Caco-2 (cell line): Measurements from ENCODE around the gene GPR68. TPM values are rescaled to one million over a fixed set of nuclear protein-coding genes. Genes with fewer than 3 reads are reported as not detected.
"Not testable (repeated sequence)": the region's sequence is repeated elsewhere in the genome, so short reads cannot be mapped to it uniquely, and the experiment has no call there.

Experiments
- BruUV-seq: library from RNA; stranded (reverse); fragments of 400-500 nt; replicated peaks from 2 replicates; lab custom pipeline; 2021; lab: Mats Ljungman, UMichigan
- CTCF ChIA-PET: fragments of 300-600 bp; sonication (Branson Sonifier 250); formaldehyde crosslinking; loops from one replicate; lab custom pipeline; 2022; ENCODE audit warnings: antibody characterized with exemption; lab: Charles Lee
- POLR2A ChIA-PET: fragments of 300-600 bp; sonication (Branson Sonifier 250); formaldehyde crosslinking; loops from one replicate; lab custom pipeline; 2022; ENCODE audit warnings: antibody characterized with exemption; lab: Charles Lee
- DNase-seq, 2 experiments: peaks; one replicate each; pipeline versions ENCODE4 v3.0.0 to v3.0.0-alpha.2; 2020 to 2022
- H3K27me3 ChIP-seq: replicated peaks from 2 replicates; pipeline ENCODE4 v1.6.0; 2011; ENCODE audit warnings: low read length; ENCODE audit not compliant: control insufficient read depth, insufficient read depth
- H3K36me3 ChIP-seq: 2 replicates; pipeline ENCODE4 v1.5.1; 2011; ENCODE audit warnings: low read length; ENCODE audit not compliant: control insufficient read depth, insufficient read depth
- H3K4me1 ChIP-seq: fragments of 250-450 bp; sonication (Bioruptor Pico); 2 replicates; pipeline ENCODE4 v1.5.1; 2020; ENCODE audit warnings: mild to moderate bottlenecking
- H3K4me3 ChIP-seq: 2 replicates; pipeline ENCODE4 v1.5.1; 2011; ENCODE audit warnings: low read depth, mild to moderate bottlenecking, control low read depth, low read length
- H3K9me3 ChIP-seq: fragments of 250-450 bp; sonication (Bioruptor Pico); 2 replicates; pipeline ENCODE4 v1.5.1; 2020; ENCODE audit warnings: mild to moderate bottlenecking, moderate library complexity
- H3K27ac Mint-ChIP-seq: one replicate; pipeline ENCODE4 v1.8.0; 2022; ENCODE audit warnings: mixed read lengths; ENCODE audit not compliant: unreplicated experiment
- H3K27me3 Mint-ChIP-seq: one replicate; pipeline ENCODE4 v1.8.0; 2022; ENCODE audit warnings: mixed read lengths; ENCODE audit not compliant: insufficient read depth, unreplicated experiment
- H3K36me3 Mint-ChIP-seq: one replicate; pipeline ENCODE4 v1.8.0; 2022; ENCODE audit warnings: mild to moderate bottlenecking, mixed read lengths; ENCODE audit not compliant: insufficient read depth, unreplicated experiment
- H3K4me1 Mint-ChIP-seq: one replicate; pipeline ENCODE4 v1.8.0; 2022; ENCODE audit warnings: low read depth, mixed read lengths; ENCODE audit not compliant: unreplicated experiment
- H3K4me3 Mint-ChIP-seq: one replicate; pipeline ENCODE4 v1.8.0; 2022; ENCODE audit warnings: mild to moderate bottlenecking, moderate library complexity, mixed read lengths; ENCODE audit not compliant: unreplicated experiment
- H3K9me3 Mint-ChIP-seq: one replicate; pipeline ENCODE4 v1.8.0; 2022; ENCODE audit warnings: mixed read lengths; ENCODE audit not compliant: unreplicated experiment
- intact Hi-C: fragments of 100-400 bp; cut with micrococcal nuclease; formaldehyde crosslinking; loops from one replicate; pipeline ENCODE4 v1.10.0; 2022; ENCODE audit not compliant: unreplicated experiment
- total RNA-seq: library from RNA; stranded (reverse); gene quantifications from 2 replicates; pipeline ENCODE4 v1.2.3, GENCODE V29; 2022
- TF ChIP-seq, protein P1 (sequence below), 2 experiments: fragments of 200-600 bp in 1 of 2; IDR thresholded peaks; 1 replicate in 1 of 2; 2 replicates in 1 of 2; pipeline versions ENCODE4 v1.5.1 to v1.8.0; 2011 to 2022; ENCODE audit warnings: antibody characterized with exemption in 1 of 2, control low read depth in 1 of 2, inconsistent platforms in 1 of 2, low read depth in 1 of 2, low read length in 1 of 2, mild to moderate bottlenecking in 1 of 2, moderate library complexity in 1 of 2; ENCODE audit not compliant: insufficient read depth in 1 of 2, severe bottlenecking in 1 of 2, unreplicated experiment in 1 of 2

Gene GPR68
- total RNA-seq, 1 experiment from 2014 or later: 0.14 TPM

- no peaks in the 10 kb centered on the region for H3K9me3 Mint-ChIP-seq
- CTCF ChIA-PET: no interaction called here
- POLR2A ChIA-PET: no interaction called here
These were observed 16.1 kb downstream of the GPR68 start for GRCh38 chr14:91228112-91229004.

GRCh38 chr14:91227183-91227628 lies 17.3 kb downstream of the GPR68 start:
- Histone ChIP-seq H3K36me3 (no peaks in the 10 kb centered on the region), H3K4me1 (no peaks in the 10 kb centered on the region), H3K9me3 (0 out of 2 replicates have a peak, but pooled peaks cover 6% of the 10 kb centered on the region), H3K4me3 (no peak overlapping the region), H3K27me3 (no peaks in the 10 kb centered on the region)
- H3K9me3 Mint-ChIP-seq: no peaks in the 10 kb centered on the region
- CTCF ChIA-PET: no interaction called here
- peaks cover 1% of the 10 kb centered on the region for H3K36me3 Mint-ChIP-seq
- H3K4me1 Mint-ChIP-seq: no peaks in the 10 kb centered on the region
- no TSS peak for BruUV-seq
- POLR2A ChIA-PET: no interaction called here
- TF ChIP-seq, protein P1, sequence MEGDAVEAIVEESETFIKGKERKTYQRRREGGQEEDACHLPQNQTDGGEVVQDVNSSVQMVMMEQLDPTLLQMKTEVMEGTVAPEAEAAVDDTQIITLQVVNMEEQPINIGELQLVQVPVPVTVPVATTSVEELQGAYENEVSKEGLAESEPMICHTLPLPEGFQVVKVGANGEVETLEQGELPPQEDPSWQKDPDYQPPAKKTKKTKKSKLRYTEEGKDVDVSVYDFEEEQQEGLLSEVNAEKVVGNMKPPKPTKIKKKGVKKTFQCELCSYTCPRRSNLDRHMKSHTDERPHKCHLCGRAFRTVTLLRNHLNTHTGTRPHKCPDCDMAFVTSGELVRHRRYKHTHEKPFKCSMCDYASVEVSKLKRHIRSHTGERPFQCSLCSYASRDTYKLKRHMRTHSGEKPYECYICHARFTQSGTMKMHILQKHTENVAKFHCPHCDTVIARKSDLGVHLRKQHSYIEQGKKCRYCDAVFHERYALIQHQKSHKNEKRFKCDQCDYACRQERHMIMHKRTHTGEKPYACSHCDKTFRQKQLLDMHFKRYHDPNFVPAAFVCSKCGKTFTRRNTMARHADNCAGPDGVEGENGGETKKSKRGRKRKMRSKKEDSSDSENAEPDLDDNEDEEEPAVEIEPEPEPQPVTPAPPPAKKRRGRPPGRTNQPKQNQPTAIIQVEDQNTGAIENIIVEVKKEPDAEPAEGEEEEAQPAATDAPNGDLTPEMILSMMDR (IDR thresholded peaks at IDR 0.05; ENCODE audit: insufficient read depth in 1 of 2, low read depth in 1 of 2, low read length in 1 of 2, severe bottlenecking in 1 of 2, unreplicated experiment in 1 of 2): no peak
- intact Hi-C loops: no loop called here
- H3K4me3 Mint-ChIP-seq: no peak overlapping the region
- H3K27ac Mint-ChIP-seq: no peak overlapping the region
- H3K27me3 Mint-ChIP-seq: no peaks in the 10 kb centered on the region
- no peak for DNase-seq

More at GRCh38 chr14:91228112-91229004, 16.1 kb downstream of the GPR68 start:
- no peak for DNase-seq
- no peak overlapping the region for H3K4me3 Mint-ChIP-seq
- Histone ChIP-seq H3K27me3 (no peaks in the 10 kb centered on the region), H3K4me1 (no peaks in the 10 kb centered on the region), H3K4me3 (no peak overlapping the region), H3K36me3 (no peaks in the 10 kb centered on the region), H3K9me3 (0 out of 2 replicates have a peak, but pooled peaks cover 6% of the 10 kb centered on the region)
- BruUV-seq: no TSS peak
- H3K4me1 Mint-ChIP-seq: no peaks in the 10 kb centered on the region
- no peaks in the 10 kb centered on the region for H3K27me3 Mint-ChIP-seq
- intact Hi-C loops: no loop called here
- TF ChIP-seq, protein P1 (IDR thresholded peaks at IDR 0.05; ENCODE audit: insufficient read depth in 1 of 2, low read depth in 1 of 2, low read length in 1 of 2, severe bottlenecking in 1 of 2, unreplicated experiment in 1 of 2): no peak
- H3K36me3 Mint-ChIP-seq: no peaks in the 10 kb centered on the region
- H3K27ac Mint-ChIP-seq: no peak overlapping the region

DNA sequence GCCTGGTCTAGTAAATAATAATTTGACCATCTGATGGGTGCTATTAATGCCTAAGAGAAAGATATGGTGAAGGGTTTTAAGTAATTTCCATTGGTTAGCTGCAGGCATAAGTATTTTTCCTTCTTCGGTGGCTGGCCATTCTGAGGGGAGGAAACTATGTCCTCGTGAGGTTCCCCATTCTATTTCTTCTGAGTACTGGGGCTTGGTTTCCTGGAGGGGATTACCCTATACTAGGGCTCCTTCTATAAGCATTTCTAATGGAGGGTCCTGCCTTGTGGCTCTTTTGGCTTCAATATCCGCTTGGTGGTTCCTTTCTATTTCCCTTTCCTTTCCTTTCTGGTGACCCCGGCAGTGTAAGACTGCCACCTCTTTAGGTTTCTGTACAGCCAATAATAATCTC lies 18.1 kb downstream of the GPR68 start:
- BruUV-seq, CTCF ChIA-PET, H3K27me3 Mint-ChIP-seq, H3K9me3 Mint-ChIP-seq, POLR2A ChIA-PET, H3K4me3 Mint-ChIP-seq, H3K27ac Mint-ChIP-seq, H3K4me1 Mint-ChIP-seq, H3K4me1 ChIP-seq, H3K27me3 ChIP-seq, H3K4me3 ChIP-seq, H3K36me3 ChIP-seq, H3K9me3 ChIP-seq, intact Hi-C loops, DNase-seq, H3K36me3 Mint-ChIP-seq: not testable (repeated sequence)
